CD4-positive, alpha-beta T cell treated with Interleukin-17A for 4 hours (primary cell): ENCODE measurements around the gene ACTL6B.

Source experiments
- DNase-seq: peaks from one replicate; pipeline ENCODE4 v3.0.0-alpha.2; 2020; ENCODE audit warnings: mixed read lengths

Gene ACTL6B

DNA sequence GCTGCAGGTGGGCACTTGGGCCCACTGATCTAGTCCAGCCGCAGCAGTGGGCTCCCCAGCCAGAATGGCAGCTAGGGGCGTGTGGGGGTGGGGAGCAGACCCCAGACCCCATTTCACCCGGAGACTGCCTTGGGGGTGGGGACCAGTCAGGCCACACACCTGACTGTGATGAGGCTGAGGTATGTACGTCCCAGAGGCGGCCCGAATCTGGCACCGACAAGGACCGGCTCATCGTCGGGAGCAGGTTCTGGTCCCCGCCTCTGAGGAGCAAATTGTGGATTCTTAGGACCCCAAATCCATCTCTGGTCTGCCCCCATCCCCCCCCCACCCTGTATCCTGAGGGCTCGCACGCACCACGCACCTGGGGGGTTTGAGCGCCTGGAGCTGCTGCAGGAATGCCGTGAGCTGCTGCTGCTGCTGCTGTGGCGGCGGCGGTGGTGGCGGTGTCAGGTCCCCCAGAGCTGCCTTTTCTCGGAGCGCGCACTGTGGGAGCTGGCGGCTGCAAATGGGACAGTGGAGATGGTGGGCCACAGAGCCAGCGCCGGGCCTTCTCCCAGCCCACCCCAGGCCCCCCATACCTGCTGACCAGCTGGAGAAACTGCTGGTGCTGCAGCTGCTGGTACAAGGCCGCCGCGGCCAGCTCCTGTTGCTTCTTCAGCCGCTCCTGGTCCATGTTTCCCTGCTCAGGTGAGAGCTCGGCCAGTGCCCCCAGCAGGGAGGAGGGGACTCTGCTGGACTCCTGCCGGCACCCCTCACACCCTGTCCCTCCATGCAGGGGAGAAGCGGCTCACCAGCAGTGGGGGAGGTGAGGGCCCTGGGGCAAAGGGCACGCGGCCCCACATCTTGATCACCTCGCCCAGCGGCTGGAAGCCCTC is 27.6 kb upstream of the ACTL6B start:
- DNase-seq, result no peak

DNA sequence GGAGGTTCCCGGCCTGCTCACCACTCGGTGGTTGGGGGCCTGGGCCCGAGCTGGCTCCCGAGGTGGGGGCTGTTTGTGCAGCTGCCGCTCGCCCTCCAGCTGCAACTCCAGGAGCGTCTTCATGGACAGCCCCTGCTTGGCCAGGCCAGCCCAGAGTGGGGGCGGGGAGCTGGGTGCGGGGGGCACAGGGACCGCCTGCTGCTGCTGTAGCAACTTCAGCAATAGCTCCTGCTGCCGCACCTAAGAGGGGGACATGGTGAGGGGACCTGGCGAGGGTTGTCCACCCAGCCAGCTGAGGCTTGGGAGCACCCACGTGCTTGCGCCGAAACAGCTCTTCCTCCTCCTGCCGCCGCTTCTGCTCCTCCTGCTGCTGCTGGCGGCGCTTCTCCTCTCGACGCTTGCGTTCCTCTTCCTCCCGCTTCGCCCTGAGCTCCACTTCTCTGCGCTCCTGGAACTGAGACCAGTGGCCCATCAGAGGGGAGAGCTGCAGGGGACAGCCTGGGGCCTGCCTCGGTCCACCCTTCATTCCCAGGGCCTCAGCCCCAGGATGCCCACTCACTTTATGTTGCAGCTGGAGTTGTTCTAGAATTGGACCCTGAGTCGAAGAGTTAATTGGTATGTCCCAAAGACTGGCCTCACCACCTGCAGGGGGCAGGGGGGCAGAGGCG is 26.9 kb upstream of the ACTL6B start:
- DNase-seq, result no peak

DNA sequence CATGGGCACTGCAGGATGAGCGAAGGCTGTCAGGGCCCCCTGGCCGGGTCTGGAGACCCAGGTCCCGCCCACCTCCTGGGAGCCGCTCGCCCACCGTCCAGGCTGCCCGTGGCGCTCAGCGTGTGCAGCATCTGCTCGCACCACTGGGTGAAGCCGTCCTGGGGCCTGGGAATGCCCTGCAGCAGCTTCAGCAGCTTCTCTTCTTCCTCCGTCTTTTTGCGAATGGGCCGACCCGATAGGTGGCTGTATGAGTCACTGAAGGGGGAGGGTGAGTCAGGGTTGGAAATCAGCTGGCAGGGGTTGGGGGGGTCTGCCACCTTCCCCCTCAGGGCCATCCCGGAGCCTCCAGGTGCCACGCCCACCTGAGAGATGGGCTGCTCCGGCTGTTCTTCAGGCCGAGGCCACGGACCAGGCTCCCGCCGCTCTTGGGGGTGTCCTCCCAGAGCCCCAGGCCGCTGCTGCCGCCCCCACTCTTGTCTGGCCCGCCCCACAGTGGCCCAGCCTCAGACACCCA is 26.0 kb upstream of the ACTL6B start:
- DNase-seq, result peak; percentile 43

DNA sequence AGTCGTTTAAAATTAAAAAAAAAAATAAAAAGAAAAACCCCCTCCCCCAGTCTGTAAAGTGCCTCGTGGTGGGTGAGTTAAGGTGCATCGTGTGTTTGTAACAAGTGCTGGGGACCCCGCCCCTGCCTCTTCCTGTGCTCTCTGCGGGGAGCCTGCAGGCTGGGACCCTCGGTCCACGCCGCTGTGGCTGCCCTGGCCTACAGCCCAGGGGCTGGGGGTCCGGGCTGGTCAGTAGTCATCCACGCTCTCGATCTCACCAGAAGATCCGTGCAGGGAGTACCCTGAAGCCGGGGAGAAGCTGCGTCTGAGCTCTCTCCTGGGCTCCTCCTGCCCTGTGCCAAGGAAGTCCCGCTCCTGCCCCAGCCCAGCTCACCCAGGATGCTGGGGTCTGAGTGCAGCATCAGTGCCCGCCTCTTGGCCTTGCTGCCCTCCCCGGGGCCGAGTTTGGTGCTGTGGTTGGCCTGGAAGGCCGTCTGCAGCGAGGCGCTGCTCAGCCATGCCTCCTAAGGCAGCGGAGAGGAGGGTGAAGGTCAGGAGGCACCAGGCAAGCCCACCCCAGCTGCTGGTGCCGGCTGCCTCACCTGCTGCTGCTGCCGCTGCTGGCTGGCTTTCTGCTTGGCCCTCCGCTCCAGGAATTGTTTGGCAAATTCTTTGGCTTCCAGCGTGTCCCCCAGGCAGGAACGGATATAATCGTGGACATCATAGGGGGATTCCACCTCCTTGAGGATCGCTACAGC is 25.4 kb upstream of the ACTL6B start:
- DNase-seq, result no peak

DNA sequence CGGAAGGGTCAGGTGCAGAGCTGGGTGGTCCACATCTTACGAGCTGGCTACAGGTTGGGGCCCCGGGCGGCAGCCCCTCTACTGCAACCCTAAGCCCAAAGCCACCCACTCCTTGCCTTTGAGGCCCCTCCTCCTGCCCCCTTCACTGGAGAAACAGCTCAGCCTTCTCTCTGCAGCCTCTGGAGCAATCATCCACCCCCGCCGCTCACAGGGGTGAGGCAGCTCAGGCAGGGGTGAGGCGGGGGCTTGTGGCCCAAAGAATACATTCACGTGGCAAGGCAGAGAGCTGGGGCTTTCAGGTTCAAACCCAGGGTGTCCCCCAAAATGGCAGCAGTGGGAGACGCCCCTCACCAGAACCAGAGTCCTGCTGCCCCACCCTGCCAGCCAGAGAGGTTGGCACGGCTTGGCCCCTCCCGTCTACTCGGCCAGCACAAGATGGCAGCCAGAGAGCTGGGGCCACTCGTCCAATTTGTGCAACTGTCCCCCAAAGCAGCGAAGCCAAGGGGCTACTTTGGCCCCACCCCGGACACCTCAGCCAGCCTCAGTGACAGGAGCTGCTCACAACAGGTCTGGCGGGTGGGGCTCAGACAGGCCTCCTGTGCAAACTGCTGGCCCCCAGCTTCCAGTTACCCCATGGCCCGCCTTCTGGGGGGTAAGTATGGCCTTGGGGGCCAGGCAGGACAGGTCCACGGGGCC is 24.5 kb upstream of the ACTL6B start:
- DNase-seq, result peak; percentile 27

DNA sequence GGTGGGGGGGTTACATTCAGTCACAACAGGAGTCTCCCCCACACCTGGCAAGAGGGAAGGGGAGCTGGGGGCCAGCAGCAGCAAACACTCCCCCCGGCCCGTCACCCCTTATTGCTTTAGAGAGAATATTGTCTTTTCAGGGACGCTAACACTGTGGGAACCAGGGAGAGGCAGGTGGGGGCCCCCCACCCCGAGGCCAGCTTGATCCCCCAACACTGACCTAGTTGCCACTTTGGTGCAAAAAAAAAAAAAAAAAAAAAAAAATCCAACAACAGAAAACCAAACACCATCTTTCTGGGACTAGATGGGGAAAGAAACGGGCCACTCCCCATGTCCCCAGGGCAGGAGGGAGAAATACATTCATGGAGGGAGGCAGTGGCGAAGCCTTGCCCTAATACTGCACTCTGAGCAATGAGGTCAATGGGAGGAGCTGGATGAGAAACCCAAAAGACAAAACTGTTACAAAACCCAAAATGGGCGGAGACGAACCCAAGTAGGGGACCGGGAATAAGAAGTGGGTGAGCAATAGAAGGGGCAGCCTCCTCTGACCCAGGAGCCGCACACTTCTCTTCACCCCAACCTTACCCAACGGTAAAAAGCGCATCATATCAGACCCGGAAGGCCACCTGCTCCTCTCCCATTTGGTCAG is 23.8 kb upstream of the ACTL6B start:
- no peak for DNase-seq

GRCh38 chr7:100679129-100679926 is 23.1 kb upstream of the ACTL6B start:
- DNase-seq, result no peak

- DNase-seq, result no peak
These were observed 22.2 kb upstream of the ACTL6B start for GRCh38 chr7:100678291-100678984.

GRCh38 chr7:100677308-100678267 is 21.3 kb upstream of the ACTL6B start:
- DNase-seq, result no peak

DNA sequence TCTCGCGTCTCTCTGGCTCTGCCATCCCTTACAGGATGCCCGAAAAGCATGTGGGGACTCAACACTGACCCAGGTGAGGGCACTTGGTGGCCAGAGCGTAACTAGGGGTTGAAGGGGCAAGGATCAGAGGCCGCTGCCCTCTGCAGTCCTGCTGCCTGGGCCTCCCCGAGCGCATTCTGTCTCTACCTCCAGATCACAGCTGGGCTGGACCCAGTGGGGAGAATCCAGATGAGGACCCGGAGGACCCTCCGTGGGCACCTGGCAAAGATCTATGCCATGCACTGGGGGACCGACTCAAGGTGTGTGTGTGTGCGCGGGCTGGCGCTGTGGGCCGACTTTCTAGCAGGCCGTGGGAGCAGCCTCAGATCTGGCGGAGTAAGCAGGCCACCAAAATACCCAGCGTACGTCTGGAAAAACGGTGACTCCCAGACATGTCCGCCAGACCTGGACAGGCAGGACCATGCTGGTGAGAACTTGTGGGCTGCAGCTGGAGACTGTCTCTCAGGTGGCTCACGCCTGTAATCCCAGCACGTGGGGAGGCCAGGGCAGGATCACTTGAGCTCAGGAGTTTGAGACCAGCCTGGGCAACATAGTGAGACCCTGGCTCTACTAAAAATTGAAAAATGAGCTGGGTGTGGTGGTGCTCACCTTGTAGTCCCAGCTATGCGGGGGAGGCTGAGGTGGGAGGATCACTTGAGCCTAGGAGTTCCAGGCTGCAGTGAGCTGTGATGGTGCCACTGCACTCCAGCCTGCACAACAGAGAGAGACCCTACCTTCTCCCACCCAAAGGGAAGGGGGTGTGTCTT is 20.5 kb upstream of the ACTL6B start:
- DNase-seq, result no peak

- DNase-seq, result peak; percentile 90
These were observed 19.5 kb upstream of the ACTL6B start for GRCh38 chr7:100675581-100676350.

DNA sequence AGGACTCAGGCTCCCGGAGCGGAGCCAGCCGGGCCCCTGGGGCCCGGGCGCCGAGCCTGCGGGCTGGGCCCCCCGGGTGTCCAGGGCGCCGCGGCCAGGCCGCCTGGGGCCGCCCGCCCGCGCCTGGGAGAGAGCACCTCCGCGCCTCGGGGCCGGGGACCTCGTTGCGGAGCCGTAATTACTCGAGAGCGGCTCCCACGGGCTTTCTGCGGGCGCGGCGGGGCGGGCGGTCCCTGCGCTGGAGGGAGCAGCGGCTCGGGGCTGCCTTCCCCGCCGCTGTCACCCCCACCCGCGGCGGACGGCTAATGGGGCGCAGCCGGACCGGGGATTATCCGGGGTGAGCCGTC is 18.8 kb upstream of the ACTL6B start:
- DNase-seq, result no peak

DNA sequence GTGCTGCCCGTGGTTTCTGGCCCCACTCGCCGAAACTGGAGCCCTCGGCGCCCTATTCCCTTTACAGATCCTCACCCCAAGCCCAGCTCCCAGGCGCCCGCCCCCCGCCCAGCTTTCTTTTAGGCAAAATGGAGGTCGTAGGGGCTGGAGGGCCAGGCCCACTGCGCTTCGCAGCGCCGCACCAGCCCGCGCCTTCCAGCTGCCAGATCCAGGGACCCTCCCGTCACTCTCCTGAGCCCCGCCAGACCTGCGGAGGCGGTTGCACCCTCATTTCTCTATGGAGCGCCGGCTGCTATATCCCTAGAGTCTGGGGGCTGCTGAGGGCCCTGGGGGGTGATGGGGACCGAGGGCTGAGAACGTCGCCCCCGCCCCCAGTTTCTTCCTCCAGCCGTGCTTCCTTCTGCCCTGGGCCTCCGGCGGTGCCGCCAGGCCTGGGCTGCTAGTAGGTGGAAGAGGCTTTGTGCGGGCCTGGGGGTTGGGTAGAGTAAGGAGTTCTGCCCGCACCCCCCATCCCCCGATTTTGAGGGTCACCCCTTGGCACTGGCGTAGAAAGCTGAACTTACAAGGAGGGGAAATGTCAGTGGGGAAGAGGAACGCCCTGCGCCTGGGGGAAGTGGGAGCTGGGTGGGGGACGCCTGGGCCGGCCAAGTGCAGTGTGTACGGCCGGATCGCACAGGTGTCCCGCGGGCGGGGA is 18.3 kb upstream of the ACTL6B start:
- peak; percentile 42 for DNase-seq

- peak; percentile 59 for DNase-seq
These were observed 17.7 kb upstream of the ACTL6B start for GRCh38 chr7:100673942-100674410.

- peak; percentile 99 for DNase-seq
These were observed 17.2 kb upstream of the ACTL6B start, which contains the start of gene GNB2 for GRCh38 chr7:100673302-100673941. TSS of gene GNB2 (plus strand) at chr7:100673740. CDS start at chr7:100676266, 2,526 bp downstream.
